Nephron progenitor cell (in vitro differentiated cells): Measurements from ENCODE around the gene MND1.
"Not testable (repeated sequence)": the region's sequence is repeated elsewhere in the genome, so short reads cannot be mapped to it uniquely, and the experiment has no call there.

Experiments
- DNase-seq: peaks from one replicate; pipeline ENCODE4 v3.0.0; 2021
- H3K27ac Mint-ChIP-seq: 2 replicates; pipeline ENCODE4 v1.8.0; 2021; ENCODE audit warnings: mild to moderate bottlenecking, moderate library complexity, mixed read lengths
- H3K27me3 Mint-ChIP-seq: 2 replicates; pipeline ENCODE4 v1.8.0; 2021; ENCODE audit warnings: mild to moderate bottlenecking, low read depth, mixed read lengths; ENCODE audit not compliant: poor library complexity
- H3K36me3 Mint-ChIP-seq: 2 replicates; pipeline ENCODE4 v1.8.0; 2021; ENCODE audit warnings: low read depth, mixed read lengths
- H3K4me1 Mint-ChIP-seq: 2 replicates; pipeline ENCODE4 v1.8.0; 2021; ENCODE audit warnings: mixed read lengths
- H3K4me3 Mint-ChIP-seq: 2 replicates; pipeline ENCODE4 v1.8.0; 2021; ENCODE audit warnings: mild to moderate bottlenecking, moderate library complexity, mixed read lengths
- H3K9me3 Mint-ChIP-seq: 2 replicates; pipeline ENCODE4 v1.8.0; 2021; ENCODE audit warnings: mild to moderate bottlenecking, moderate library complexity, mixed read lengths
- TF ChIP-seq, protein P1 (sequence below): fragments of 200-600 bp; sonication (generic); IDR thresholded peaks from 2 replicates; pipeline ENCODE4 v1.5.0; 2021; ENCODE audit warnings: antibody characterized with exemption

MND1 gene

DNA sequence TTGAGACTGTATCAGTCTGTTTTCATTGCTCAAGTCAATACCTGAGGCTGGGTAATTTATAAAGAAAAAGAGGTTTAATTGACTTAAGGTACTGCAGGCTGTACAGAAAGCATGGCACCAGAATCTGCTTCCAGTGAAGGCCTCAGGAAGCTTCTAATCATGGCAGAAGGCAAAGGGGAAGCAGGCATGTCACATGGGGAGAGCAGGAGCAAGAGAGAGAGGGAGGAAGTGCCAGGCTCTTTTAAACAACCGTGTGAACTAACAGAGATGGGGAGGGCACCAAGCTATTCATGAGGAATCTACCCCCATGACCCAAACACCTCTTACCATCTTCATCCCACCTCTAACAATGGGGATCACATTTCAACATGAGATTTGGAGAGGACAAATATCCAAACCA is 114.5 kb downstream of the MND1 start:
- peaks cover 22% of the 10 kb centered on the region for H3K27me3 Mint-ChIP-seq
- no peak for DNase-seq
- H3K27ac Mint-ChIP-seq = no peak overlapping the region
- peaks cover 7% of the 10 kb centered on the region for H3K4me1 Mint-ChIP-seq
- peaks cover 4% of the 10 kb centered on the region for H3K36me3 Mint-ChIP-seq
- H3K4me3 Mint-ChIP-seq = no peak overlapping the region
- TF ChIP-seq, protein P1, sequence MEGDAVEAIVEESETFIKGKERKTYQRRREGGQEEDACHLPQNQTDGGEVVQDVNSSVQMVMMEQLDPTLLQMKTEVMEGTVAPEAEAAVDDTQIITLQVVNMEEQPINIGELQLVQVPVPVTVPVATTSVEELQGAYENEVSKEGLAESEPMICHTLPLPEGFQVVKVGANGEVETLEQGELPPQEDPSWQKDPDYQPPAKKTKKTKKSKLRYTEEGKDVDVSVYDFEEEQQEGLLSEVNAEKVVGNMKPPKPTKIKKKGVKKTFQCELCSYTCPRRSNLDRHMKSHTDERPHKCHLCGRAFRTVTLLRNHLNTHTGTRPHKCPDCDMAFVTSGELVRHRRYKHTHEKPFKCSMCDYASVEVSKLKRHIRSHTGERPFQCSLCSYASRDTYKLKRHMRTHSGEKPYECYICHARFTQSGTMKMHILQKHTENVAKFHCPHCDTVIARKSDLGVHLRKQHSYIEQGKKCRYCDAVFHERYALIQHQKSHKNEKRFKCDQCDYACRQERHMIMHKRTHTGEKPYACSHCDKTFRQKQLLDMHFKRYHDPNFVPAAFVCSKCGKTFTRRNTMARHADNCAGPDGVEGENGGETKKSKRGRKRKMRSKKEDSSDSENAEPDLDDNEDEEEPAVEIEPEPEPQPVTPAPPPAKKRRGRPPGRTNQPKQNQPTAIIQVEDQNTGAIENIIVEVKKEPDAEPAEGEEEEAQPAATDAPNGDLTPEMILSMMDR = no peak
- H3K9me3 Mint-ChIP-seq = peaks cover 5% of the 10 kb centered on the region

GRCh38 chr4:153461549-153461948 is 117.1 kb downstream of the MND1 start:
- H3K27ac Mint-ChIP-seq, H3K4me3 Mint-ChIP-seq, DNase-seq, H3K9me3 Mint-ChIP-seq, H3K36me3 Mint-ChIP-seq: not testable (repeated sequence)
- Mint-ChIP-seq H3K4me1 (peaks cover 27% of the 10 kb centered on the region), H3K27me3 (peaks cover 36% of the 10 kb centered on the region)

DNA sequence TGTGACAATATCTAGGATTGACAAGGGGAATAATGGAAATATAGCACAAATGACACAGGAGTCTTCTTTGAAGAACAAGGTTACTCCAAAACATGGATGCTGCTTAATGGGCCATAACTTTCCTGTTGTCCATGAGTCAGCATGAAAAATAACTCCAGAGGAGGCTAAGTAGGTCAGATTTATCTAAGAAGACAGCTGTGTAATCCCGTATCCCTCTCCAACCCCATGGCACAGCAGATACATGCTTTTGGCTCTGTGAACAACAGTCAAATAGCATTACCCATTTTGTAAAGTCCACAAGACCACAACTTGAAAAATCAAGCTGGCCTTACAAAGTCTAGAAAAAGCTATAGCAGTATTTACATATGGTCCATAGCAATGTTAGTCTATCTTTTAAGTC is 119.6 kb downstream of the MND1 start:
- no peak for DNase-seq

More for the DNA sequence above, 119.6 kb downstream of the MND1 start:
- Mint-ChIP-seq H3K27ac (peak overlapping the region; percentile 50), H3K4me1 (peaks cover 47% of the 10 kb centered on the region), H3K4me3 (no peak overlapping the region), H3K36me3 (no peaks in the 10 kb centered on the region), H3K27me3 (peaks cover 32% of the 10 kb centered on the region), H3K9me3 (no peaks in the 10 kb centered on the region)
- TF ChIP-seq, protein P1 = no peak
